KOPT-K1 (cell line): ENCODE data around the gene DPEP1.
A peak's percentile ranks its signal among the peaks of the same experiment; 100 is the strongest.
"Not testable (repeated sequence)": the region's sequence is repeated elsewhere in the genome, so short reads cannot be mapped to it uniquely, and the experiment has no call there.

Experiments used
- H3K27ac ChIP-seq: fragments of 200-600 bp; sonication (generic); 2 replicates; pipeline ENCODE4 v1.5.1; 2016; ENCODE audit warnings: antibody characterized with exemption, mild to moderate bottlenecking, low read depth, low read length; ENCODE audit not compliant: poor library complexity, severe bottlenecking
- H3K36me3 ChIP-seq: fragments of 200-600 bp; sonication (generic); 2 replicates; pipeline ENCODE4 v1.5.1; 2017; ENCODE audit warnings: antibody characterized with exemption, mild to moderate bottlenecking, low read length, moderate library complexity; ENCODE audit not compliant: insufficient read depth
- H3K9me3 ChIP-seq: fragments of 200-600 bp; sonication (generic); 2 replicates; pipeline ENCODE4 v1.5.1; 2017; ENCODE audit warnings: antibody characterized with exemption, low read length, mild to moderate bottlenecking; ENCODE audit not compliant: insufficient read depth, poor library complexity, severe bottlenecking

Gene DPEP1

GRCh38 chr16:89658221-89658879 is 44.9 kb downstream of the DPEP1 start:
- H3K36me3 ChIP-seq: peaks cover 55% of the 10 kb centered on the region
- H3K9me3 ChIP-seq: no peaks in the 10 kb centered on the region
- peak overlapping the region; percentile 79 for H3K27ac ChIP-seq

- no peak overlapping the region for H3K27ac ChIP-seq
- peaks cover 59% of the 10 kb centered on the region for H3K36me3 ChIP-seq
- no peaks in the 10 kb centered on the region for H3K9me3 ChIP-seq
Measured at GRCh38 chr16:89660146-89660545, 46.7 kb downstream of the DPEP1 start.

DNA sequence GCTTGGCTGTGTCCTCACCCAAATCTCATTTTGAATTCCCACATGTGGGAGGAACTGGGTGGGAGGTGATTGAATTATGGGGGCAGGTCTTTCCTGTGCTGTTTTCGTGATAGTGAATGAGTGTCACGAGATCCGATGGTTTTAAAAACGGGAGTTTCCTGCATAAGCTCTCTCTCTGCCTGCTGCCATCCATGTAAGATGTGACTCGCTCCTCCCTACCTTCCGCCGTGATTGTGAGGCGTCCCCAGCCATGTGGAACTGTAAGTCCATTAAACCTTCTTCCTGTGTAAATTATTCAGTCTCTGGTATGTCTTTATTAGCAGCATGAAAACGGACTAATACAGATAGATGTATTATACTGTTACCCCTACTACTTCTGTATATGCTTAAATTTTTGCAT is 47.8 kb downstream of the DPEP1 start:
- Histone ChIP-seq H3K9me3 (peaks cover 2% of the 10 kb centered on the region), H3K36me3 (peaks cover 56% of the 10 kb centered on the region), H3K27ac (no peak overlapping the region)

DNA sequence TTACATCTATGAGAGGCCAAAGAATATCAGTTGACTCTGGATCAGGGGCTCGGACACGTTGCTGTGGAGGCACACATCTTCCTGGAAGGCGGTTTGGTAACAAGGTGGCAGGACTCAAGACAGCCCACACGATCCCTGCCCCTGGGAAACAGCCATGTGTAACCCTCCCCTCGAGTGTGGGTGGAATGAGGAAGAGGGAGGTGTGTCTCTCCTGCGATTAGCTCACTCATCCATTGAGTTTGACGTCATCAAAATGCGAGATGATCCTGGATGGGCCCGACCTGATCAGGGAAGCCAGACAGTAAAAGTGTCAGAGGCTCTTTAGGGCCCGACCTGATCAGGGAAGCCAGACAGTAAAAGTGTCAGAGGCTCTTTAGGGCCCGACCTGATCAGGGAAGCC is 50.8 kb downstream of the DPEP1 start:
- not testable (repeated sequence) for H3K27ac ChIP-seq
- H3K36me3 ChIP-seq: peaks cover 58% of the 10 kb centered on the region

DNA sequence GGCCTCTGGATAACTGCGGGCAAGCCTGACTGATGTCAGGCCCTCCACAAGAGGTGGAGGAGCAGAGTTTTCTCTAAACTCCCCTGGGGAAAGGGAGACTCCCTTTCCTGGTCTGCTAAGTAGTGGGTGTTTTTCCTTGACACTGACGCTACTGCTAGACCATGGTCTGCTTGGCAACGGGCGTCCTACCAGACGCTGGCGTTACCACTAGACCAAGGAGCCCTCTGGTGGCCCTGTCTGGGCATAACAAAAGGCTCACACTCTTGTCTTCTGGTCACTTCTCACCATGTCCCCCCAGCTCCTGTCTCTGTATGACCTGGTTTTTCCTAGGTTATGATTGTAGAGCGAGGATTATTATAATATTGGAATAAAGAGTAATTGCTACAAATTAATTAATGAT is 53.6 kb downstream of the DPEP1 start:
- Histone ChIP-seq H3K9me3 (peaks cover 10% of the 10 kb centered on the region), H3K36me3 (peaks cover 33% of the 10 kb centered on the region)
- not testable (repeated sequence) for H3K27ac ChIP-seq

More for the DNA sequence above, 50.8 kb downstream of the DPEP1 start:
- peaks cover 10% of the 10 kb centered on the region for H3K9me3 ChIP-seq

DNA sequence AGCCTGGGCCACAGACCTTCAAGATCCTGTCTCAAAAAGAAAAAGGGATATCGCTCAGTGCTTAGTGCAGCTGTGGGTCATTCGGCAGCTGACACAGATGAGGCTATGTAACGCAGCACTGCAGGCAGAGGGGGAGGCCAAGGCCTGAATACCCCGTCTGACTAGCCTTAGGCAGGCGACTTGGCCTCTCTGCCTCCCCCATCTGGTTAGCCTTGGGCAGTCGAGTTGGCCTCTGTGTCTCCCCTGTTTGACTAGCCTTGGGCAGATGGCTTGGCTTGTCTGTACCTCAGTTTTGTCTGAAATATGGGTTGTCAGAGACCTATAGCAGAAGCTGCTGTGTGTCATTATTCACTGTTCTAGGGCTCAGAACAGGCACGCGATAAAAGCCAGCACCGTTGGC is 54.2 kb downstream of the DPEP1 start:
- Histone ChIP-seq H3K27ac (no peak overlapping the region), H3K36me3 (peaks cover 29% of the 10 kb centered on the region), H3K9me3 (peaks cover 10% of the 10 kb centered on the region)

DNA sequence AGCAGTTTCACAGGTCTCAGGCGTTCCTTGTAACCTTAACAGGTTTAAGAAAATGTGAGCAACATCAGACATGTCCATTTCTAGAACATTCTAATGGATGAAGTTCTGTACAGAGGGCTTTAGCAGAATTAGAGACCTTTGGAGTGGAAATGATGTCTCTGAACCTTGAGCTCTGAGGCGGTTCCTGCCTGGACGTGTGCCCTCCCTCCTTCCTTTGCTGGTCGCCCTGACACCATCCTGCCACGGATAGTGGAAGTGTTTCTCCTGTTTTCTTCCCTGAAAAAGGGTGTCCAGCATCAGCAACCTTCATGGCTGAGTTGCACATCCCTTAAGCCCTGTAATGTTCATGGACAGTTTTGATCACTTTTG is 55.3 kb downstream of the DPEP1 start:
- H3K36me3 ChIP-seq: peaks cover 18% of the 10 kb centered on the region
- peaks cover 10% of the 10 kb centered on the region for H3K9me3 ChIP-seq
- no peak overlapping the region for H3K27ac ChIP-seq

DNA sequence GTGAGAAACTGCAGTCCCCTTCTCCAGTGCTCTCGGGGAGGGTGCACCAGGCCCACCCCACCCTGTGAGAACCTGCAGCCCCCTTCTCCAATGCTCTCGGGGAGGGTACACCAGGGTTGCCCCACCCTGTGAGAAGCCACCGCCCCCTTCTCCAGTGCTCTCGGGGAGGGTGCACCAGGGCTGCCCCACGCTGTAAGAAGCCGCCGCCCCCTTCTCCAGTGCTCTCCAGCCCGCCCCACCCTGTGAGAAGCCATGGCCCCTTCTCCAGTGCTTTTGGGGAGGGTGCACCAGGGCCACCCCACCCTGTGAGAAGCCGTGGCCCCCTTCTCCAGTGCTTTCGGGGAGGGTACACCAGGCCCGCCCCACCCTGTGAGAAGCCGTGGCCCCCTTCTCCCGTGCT is 56.3 kb downstream of the DPEP1 start:
- Histone ChIP-seq H3K27ac (no peak overlapping the region), H3K36me3 (peaks cover 8% of the 10 kb centered on the region; the same call in 1 of the 2 replicates), H3K9me3 (peaks cover 10% of the 10 kb centered on the region)

DNA sequence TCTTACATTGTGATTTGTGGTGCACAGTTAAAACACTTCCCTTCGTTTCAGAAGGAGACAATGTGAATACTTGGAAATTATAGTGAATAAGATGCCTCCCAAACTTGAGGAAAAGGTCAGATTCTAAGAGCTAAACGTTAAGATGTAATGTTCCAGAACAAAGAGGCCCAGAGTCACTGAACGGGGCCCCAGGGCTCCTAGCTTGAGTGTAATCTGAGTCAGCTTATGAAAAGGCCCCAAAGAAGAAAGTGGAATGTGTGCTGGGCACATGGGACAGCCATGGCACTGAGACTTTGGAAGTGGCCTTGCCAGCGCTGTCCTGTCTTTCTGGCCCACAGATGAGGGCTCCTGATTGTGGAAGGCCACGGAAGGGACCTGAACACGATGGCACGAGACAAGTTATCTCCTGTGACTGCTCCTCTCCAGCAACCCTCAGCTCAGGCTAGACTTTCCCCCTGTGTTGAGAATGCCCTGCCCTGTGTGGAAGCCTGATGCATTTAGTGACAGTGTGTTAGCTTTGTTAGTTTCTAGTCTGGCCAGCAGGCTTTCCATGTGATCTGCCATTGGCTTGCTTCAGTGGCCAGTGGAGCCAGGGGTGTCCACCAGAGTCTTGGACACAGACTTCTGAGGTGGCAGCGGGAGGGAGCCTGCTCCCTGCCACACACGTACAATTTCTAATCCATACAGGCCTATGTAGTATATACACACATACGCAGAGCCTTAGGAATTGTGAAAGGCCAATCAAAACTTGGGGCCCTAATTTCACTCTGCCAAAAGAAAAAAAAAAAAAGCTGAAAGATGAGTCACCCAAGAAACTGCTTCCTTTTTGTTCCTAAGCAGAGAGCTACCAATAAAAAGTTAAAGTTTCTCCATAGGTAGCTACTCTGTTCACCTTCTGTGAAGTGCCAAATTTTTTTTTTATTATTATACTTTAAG is 57.3 kb downstream of the DPEP1 start:
- Histone ChIP-seq H3K36me3 (peaks cover 4% of the 10 kb centered on the region; the same call in 1 of the 2 replicates), H3K9me3 (peaks cover 10% of the 10 kb centered on the region), H3K27ac (no peak overlapping the region)

DNA sequence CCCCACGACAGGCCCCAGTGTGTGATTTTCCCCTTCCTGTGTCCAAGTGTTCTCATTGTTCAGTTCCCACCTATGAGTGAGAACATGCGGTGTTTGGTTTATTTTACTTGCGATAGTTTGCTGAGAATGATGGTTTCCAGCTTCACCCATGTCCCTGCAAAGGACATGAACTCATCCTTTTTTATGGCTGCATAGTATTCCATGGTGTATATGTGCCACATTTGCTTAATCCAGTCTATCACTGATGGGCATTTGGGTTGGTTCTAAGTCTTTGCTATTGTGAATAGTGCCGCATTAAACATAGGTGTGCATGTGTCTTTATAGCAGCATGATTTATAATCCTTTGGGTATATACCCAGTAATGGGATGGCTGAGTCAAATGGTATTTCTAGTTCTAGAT is 58.1 kb downstream of the DPEP1 start:
- not testable (repeated sequence) for H3K36me3 ChIP-seq, H3K27ac ChIP-seq, H3K9me3 ChIP-seq

DNA sequence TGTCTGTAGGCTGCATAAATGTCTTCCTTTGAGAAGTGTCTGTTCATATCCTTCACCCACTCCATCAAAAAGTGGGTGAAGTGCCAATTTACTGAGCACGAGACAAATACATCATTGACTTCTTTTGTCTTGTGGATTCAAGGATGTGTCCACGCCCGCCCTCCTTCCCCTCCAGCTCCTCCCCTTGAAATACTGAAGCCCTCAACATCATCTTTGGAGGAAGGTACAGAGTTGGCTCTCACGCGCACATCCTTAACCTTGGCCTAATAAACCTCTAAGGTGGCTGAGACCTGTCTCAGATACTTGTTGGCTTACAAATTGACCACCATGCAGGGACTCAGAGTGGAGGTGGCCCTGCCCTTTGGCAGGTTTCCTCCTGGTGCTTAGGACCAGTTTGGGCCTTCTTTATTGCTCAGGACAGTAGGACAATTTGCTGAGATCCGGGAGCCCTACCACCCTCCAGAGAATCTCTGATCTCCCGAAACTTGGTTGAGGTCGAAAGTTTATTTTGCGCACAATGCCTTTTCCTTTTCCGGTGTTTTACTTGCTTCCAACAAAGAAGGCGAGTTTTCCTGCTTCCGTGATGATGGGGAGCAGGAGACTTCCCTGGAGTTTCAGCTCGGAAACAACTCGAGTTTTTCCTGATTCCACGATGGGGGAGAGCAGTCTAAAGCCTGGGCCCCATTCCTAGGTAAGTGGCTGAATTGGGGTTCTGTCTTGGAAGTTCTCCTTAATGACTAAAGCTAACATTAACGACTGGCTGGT is 58.9 kb downstream of the DPEP1 start:
- no peak overlapping the region for H3K27ac ChIP-seq
- peaks cover 8% of the 10 kb centered on the region for H3K9me3 ChIP-seq
- peaks cover 4% of the 10 kb centered on the region; the same call in 1 of the 2 replicates for H3K36me3 ChIP-seq

DNA sequence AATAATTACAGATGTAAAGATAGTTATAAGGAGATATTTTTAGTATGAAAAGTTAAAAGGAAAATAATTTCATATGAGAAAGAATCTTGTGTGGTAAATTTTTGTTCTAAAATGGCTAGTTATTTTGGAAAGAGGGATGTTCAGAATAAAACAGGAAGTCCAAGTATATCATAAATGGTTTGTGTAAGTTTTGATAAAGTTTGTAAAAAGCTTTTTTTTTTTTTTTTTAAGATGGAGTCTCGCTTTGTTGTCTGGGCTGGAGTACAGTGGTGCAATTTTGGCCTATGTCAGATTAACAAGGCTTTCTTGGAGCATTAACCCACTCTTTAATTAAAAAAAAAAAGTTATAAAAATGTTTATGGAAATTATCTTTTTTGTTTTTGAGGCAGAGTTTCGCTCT is 64.8 kb downstream of the DPEP1 start:
- peaks cover 30% of the 10 kb centered on the region for H3K9me3 ChIP-seq
- no peaks in the 10 kb centered on the region; the same call in 1 of the 2 replicates for H3K36me3 ChIP-seq
- H3K27ac ChIP-seq: no peak overlapping the region

GRCh38 chr16:89685916-89686315 is 72.5 kb downstream of the DPEP1 start:
- no peak overlapping the region for H3K27ac ChIP-seq
- H3K36me3 ChIP-seq: peaks cover 28% of the 10 kb centered on the region
- peaks cover 16% of the 10 kb centered on the region for H3K9me3 ChIP-seq

DNA sequence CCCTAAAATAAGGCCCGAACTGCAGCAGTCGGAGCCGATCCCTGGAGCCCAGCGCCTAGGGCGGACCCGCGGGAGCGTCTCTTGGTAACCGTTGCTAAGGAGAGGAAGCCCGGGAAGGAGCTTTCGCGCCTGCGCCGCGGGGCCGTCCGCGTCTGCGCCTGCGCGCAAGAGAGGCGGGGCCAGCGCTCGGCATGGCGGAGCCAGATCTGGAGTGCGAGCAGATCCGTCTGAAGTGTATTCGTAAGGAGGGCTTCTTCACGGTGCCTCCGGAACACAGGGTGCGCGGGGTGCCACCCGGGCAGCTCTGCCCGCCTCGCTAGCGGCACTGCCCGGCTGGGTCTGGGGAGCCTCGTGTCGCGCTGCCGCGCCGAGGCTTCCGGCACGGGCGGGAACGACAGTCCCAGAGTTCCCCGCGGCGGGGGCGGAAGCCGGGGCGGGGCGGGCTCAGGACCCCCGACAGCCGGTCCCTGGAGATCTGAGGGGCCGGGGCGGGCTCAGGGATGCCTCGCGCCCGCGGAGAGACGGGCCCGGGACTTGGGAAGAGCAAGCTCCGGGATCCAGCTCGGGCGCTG is 73.2 kb downstream of the DPEP1 start, which contains the start of gene CDK10:
Gene CDK10, plus strand, starts transcription at position 170 of the 572 bp plus-strand sequence. Its CDS starts 22 bp downstream, at position 192.
- H3K27ac ChIP-seq: peak within 1 kb of the TSS; percentile 98
- peaks cover 12% of the 10 kb centered on the region for H3K9me3 ChIP-seq
- peaks cover 34% of the 10 kb centered on the region for H3K36me3 ChIP-seq
